BE2C (cell line): ENCODE measurements around the gene S100A16.
"Not testable (repeated sequence)": the region's sequence is repeated elsewhere in the genome, so short reads cannot be mapped to it uniquely, and the experiment has no call there.

Experiments
- DNase-seq: peaks from one replicate; pipeline ENCODE4 v3.0.0-alpha.2; 2020
- H3K27me3 ChIP-seq: fragments of 250-450 bp; sonication (Bioruptor Pico); 2 replicates; pipeline ENCODE4 v1.5.1; 2020; ENCODE audit warnings: mild to moderate bottlenecking
- H3K36me3 ChIP-seq: fragments of 250-450 bp; sonication (Bioruptor Pico); 2 replicates; pipeline ENCODE4 v1.5.1; 2020; ENCODE audit warnings: mild to moderate bottlenecking
- H3K4me1 ChIP-seq: fragments of 250-450 bp; sonication (Bioruptor Pico); 2 replicates; pipeline ENCODE4 v1.5.1; 2020
- H3K4me3 ChIP-seq: 2 replicates; pipeline ENCODE4 v1.5.1; 2011; ENCODE audit warnings: low read depth, low read length
- H3K9me3 ChIP-seq: fragments of 250-450 bp; sonication (Bioruptor Pico); 2 replicates; pipeline ENCODE4 v1.5.1; 2020
- TF ChIP-seq, protein P1 (sequence below): IDR thresholded peaks from 2 replicates; pipeline ENCODE4 v1.5.1; 2012; ENCODE audit warnings: mild to moderate bottlenecking, low read depth, low read length

The S100A16 gene

DNA sequence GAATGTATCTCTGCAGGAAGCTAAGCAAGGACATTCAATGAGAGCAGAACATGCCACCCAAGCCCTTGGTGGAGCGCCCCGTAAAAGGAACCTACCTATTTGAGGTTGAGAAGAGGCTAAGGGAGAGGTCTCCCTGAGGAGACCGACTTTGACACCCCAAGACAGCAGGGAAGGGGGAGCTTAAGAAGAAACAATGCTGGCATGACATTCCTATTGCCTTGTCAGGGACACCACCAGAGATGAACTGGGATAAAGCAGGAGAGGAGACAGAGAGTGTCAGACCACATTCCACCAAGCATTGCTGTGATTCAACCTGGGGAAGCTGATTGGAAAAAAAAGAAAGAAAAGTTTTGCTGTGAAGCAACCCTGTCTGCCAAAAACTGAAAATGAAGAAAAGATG, 34.0 kb downstream of the S100A16 start:
- Histone ChIP-seq H3K27me3 (no peaks in the 10 kb centered on the region), H3K4me1 (no peaks in the 10 kb centered on the region), H3K9me3 (no peaks in the 10 kb centered on the region), H3K4me3 (no peak overlapping the region), H3K36me3 (no peaks in the 10 kb centered on the region)
- TF ChIP-seq, protein P1, sequence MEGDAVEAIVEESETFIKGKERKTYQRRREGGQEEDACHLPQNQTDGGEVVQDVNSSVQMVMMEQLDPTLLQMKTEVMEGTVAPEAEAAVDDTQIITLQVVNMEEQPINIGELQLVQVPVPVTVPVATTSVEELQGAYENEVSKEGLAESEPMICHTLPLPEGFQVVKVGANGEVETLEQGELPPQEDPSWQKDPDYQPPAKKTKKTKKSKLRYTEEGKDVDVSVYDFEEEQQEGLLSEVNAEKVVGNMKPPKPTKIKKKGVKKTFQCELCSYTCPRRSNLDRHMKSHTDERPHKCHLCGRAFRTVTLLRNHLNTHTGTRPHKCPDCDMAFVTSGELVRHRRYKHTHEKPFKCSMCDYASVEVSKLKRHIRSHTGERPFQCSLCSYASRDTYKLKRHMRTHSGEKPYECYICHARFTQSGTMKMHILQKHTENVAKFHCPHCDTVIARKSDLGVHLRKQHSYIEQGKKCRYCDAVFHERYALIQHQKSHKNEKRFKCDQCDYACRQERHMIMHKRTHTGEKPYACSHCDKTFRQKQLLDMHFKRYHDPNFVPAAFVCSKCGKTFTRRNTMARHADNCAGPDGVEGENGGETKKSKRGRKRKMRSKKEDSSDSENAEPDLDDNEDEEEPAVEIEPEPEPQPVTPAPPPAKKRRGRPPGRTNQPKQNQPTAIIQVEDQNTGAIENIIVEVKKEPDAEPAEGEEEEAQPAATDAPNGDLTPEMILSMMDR, result no peak
- DNase-seq, result no peak

DNA sequence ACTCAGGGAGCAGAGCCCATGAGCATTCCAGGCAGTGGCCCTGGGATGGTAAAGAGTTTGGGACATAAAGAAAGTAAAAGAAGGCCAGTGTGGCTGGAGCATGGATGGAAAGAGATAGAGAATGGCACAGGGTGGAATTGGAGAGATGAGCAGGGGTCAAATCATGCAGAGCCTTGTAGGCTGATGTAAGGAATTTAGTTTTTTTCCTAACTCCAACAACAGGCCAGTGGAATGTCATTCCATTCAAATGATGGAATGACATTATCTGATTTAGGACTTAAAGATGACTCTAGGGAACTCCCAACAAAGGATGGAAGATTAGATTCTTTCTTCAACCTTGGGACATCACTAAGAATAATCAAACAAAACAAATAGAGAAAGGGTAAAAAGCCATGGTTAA, 34.4 kb downstream of the S100A16 start:
- no peaks in the 10 kb centered on the region for H3K36me3 ChIP-seq
- H3K4me1 ChIP-seq, result no peaks in the 10 kb centered on the region

DNA sequence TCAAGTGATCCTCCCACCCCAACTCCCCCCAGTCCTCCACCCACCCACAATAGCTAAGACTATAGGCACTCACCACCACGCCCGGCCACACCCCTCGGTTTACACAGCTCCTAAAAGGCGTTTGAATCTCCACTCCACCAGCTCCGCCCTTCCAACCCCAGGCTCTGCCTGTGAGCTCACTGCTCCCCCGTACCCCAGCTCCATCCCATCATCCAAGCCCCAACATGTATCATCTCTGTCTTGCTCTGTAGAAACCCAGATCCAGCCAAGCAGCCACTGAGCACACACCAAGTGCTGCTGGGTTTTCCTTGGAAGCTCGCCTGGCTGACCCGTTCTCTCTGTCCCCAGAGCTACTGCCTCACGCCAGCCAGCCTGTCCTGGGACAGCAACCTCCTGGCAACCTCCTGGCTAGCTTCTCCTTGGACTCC, 35.3 kb downstream of the S100A16 start:
- no peaks in the 10 kb centered on the region for H3K36me3 ChIP-seq
- H3K27me3 ChIP-seq, result no peaks in the 10 kb centered on the region
- TF ChIP-seq, protein P1, result no peak
- peaks cover 4% of the 10 kb centered on the region; the same call in 1 of the 2 replicates for H3K4me1 ChIP-seq
- H3K9me3 ChIP-seq, result no peaks in the 10 kb centered on the region
- no peak for DNase-seq
- H3K4me3 ChIP-seq, result no peak overlapping the region

More for the DNA sequence above, 34.4 kb downstream of the S100A16 start:
- no peak for DNase-seq
- Histone ChIP-seq H3K9me3 (no peaks in the 10 kb centered on the region), H3K4me3 (no peak overlapping the region), H3K27me3 (no peaks in the 10 kb centered on the region)
- TF ChIP-seq, protein P1, result no peak

DNA sequence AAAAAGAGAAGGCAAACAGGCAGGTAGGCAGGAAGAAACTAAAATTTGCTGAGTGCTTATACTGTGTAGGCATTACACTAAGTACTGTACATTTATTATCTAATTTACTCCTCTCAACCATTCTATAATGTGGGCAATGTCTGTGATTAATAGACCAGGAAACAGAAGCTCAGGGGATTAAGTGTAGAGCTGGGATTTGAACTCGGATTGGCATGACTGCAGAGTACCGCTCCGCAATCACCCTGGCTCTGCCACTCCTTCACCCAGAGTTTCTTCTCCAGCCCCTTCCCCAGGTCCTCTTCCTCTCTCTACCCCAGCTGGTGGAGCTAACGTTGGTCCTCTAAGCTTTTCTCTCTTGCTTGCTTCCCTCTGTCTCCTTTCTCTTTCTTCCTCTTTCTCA, 35.8 kb downstream of the S100A16 start:
- TF ChIP-seq, protein P1, result no peak
- H3K9me3 ChIP-seq, result no peaks in the 10 kb centered on the region
- no peak overlapping the region for H3K4me3 ChIP-seq
- H3K27me3 ChIP-seq, result no peaks in the 10 kb centered on the region
- H3K4me1 ChIP-seq, result peaks cover 4% of the 10 kb centered on the region; the same call in 1 of the 2 replicates
- no peak for DNase-seq
- no peaks in the 10 kb centered on the region for H3K36me3 ChIP-seq

DNA sequence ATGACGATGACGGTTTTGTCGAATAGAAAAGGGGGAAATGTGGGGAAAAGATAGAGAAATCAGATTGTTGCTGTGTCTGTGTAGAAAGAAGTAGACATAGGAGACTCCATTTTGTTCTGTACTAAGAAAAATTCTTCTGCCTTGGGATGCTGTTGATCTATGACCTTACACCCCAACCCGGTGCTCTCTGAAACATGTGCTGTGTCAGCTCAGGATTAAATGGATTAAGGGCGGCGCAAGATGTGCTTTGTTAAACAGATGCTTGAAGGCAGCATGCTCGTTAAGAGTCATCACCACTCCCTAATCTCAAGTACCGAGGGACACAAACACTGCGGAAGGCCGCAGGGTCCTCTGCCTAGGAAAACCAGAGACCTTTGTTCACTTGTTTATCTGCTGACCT, 37.4 kb downstream of the S100A16 start:
- H3K9me3 ChIP-seq, H3K36me3 ChIP-seq, DNase-seq, H3K4me1 ChIP-seq, H3K4me3 ChIP-seq, H3K27me3 ChIP-seq: not testable (repeated sequence)

DNA sequence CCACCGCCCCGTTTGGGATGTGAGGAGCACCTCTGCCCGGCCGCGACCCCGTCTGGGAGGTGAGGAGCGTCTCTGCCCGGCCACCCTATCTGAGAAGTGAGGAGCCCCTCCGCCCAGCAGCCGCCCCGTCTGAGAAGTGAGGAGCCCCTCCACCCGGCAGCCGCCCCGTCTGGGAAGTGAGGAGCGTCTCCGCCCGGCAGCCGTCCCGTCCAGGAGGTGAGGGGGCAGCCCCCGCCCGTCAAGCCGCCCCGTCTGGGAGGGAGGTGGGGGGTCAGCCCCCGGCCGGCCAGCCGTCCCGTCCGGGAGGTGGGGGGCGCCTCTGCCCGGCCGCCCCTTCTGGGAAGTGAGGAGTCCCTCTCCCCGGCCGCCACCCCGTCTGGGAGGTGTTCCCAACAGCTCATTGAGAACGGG, 37.9 kb downstream of the S100A16 start:
- not testable (repeated sequence) for H3K4me1 ChIP-seq, H3K9me3 ChIP-seq, H3K4me3 ChIP-seq, H3K36me3 ChIP-seq, DNase-seq, H3K27me3 ChIP-seq

DNA sequence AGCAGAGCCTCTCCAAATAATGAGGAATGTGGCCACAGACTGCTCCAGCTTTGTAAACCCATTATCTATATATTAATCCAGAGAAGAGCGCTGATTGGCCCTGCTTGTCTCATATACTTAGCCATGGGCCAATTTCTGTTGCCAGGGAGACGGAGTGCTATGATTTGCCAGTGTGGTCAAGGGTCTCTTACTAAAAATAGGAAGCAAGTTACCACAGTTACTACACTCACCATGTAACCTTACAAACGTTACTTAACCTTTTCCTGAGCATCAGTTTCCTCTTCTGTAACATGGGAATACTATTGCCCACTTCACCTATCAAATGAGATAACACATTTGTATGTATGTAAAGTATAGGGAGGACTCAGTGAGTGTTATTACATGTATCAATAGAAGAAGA, 39.6 kb downstream of the S100A16 start:
- DNase-seq, result no peak

More for the DNA sequence above, 39.6 kb downstream of the S100A16 start:
- H3K4me1 ChIP-seq, result peaks cover 11% of the 10 kb centered on the region
- no peaks in the 10 kb centered on the region for H3K36me3 ChIP-seq
- no peaks in the 10 kb centered on the region for H3K27me3 ChIP-seq
- H3K9me3 ChIP-seq, result no peaks in the 10 kb centered on the region
- TF ChIP-seq, protein P1, result no peak
- H3K4me3 ChIP-seq, result no peak overlapping the region
